ENCODE data around the gene MRPL30.
"Not testable (repeated sequence)": the region's sequence is repeated elsewhere in the genome, so short reads cannot be mapped to it uniquely, and the experiment has no call there.

Gene MRPL30

GRCh38 chr2:99187011-99187410 lies 6.0 kb downstream of the MRPL30 start:
- H3K4me1 ChIP-seq (ENCODE audit: insufficient read depth, insufficient read length) = no peaks in the 10 kb centered on the region
- H3K4me3 ChIP-seq (ENCODE audit: insufficient read length, low read depth) = no peak overlapping the region
- TF ChIP-seq SUZ12 (IDR thresholded peaks at IDR 0.05; ENCODE audit: extremely low read depth, insufficient read depth, insufficient read length) = no peak
- no peak for TF ChIP-seq ZNF274 (IDR thresholded peaks at IDR 0.05; ENCODE audit: low read depth, low read length)
- DNase-seq (ENCODE audit: low read depth, low spot score) = no peak
- H3K27me3 ChIP-seq (ENCODE audit: insufficient read depth, insufficient read length) = no peaks in the 10 kb centered on the region
- peaks cover 57% of the 10 kb centered on the region for H3K36me3 ChIP-seq (ENCODE audit: insufficient read depth, insufficient read length, low read length)
- no peaks in the 10 kb centered on the region for H3K9me3 ChIP-seq (ENCODE audit: insufficient read depth, low read length)
- no peak overlapping the region for H3K9ac ChIP-seq (ENCODE audit: insufficient read length, low read depth)

DNA sequence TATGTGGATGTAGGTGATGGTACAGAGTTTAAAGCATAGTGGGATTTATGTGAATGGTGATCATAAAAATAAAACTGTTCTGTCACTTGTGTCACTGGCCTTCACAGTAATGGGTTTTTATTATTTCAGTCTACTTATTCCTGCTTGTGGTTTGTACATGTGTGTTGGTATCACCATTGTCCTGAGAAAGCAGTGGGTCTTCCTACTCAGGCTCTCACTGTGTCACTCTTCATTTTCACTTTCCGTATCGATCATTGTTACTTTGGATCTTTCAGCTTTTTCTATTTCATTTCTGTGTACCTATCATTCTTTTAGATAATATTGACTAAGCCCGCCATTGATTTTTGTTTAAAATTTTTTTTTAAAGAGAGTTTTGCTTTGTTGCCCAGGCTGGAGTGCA lies 7.4 kb downstream of the MRPL30 start:
- H3K9ac ChIP-seq (ENCODE audit: insufficient read length, low read depth) = no peak overlapping the region
- H3K27me3 ChIP-seq (ENCODE audit: insufficient read depth, insufficient read length) = no peaks in the 10 kb centered on the region
- no peak overlapping the region for H3K4me3 ChIP-seq (ENCODE audit: insufficient read length, low read depth)
- TF ChIP-seq YY1 (IDR thresholded peaks at IDR 0.05; ENCODE audit: insufficient read depth, insufficient read length) (no peak), SUZ12 (IDR thresholded peaks at IDR 0.05; ENCODE audit: extremely low read depth, insufficient read depth, insufficient read length) (no peak), ZNF274 (IDR thresholded peaks at IDR 0.05; ENCODE audit: low read depth, low read length) (no peak)
- no peak for DNase-seq (ENCODE audit: low read depth, low spot score)
- H3K36me3 ChIP-seq (ENCODE audit: insufficient read depth, insufficient read length, low read length) = peaks cover 59% of the 10 kb centered on the region
- no peaks in the 10 kb centered on the region for H3K9me3 ChIP-seq (ENCODE audit: insufficient read depth, low read length)
- no peaks in the 10 kb centered on the region for H3K4me1 ChIP-seq (ENCODE audit: insufficient read depth, insufficient read length)

DNA sequence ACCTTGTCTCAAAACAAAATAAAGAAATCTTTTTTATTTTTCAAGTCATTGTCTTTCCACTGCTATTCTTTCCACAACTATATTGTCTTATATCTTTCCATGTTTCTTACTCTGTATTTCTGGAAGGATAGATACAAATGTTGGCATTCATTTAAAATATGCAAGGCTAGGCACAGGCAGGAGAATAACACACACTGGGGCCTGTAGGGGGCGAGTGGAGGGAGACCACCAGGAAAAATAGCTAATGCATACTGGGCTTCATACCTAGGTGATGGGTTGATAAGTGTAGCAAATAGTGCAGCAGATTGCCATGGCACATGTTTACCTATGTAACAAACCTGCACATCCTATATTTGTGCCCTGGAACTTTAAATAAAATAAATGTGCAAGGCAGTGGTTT lies 9.6 kb downstream of the MRPL30 start:
- no peak overlapping the region for H3K4me3 ChIP-seq (ENCODE audit: insufficient read length, low read depth)
- no peak overlapping the region for H3K9ac ChIP-seq (ENCODE audit: insufficient read length, low read depth)
- no peaks in the 10 kb centered on the region for H3K27me3 ChIP-seq (ENCODE audit: insufficient read depth, insufficient read length)
- peaks cover 69% of the 10 kb centered on the region for H3K36me3 ChIP-seq (ENCODE audit: insufficient read depth, insufficient read length, low read length)
- TF ChIP-seq YY1 (IDR thresholded peaks at IDR 0.05; ENCODE audit: insufficient read depth, insufficient read length) = no peak
- no peak for TF ChIP-seq ZNF274 (IDR thresholded peaks at IDR 0.05; ENCODE audit: low read depth, low read length)
- no peak for TF ChIP-seq SUZ12 (IDR thresholded peaks at IDR 0.05; ENCODE audit: extremely low read depth, insufficient read depth, insufficient read length)
- no peaks in the 10 kb centered on the region for H3K9me3 ChIP-seq (ENCODE audit: insufficient read depth, low read length)
- no peaks in the 10 kb centered on the region for H3K4me1 ChIP-seq (ENCODE audit: insufficient read depth, insufficient read length)
- DNase-seq (ENCODE audit: low read depth, low spot score) = no peak

DNA sequence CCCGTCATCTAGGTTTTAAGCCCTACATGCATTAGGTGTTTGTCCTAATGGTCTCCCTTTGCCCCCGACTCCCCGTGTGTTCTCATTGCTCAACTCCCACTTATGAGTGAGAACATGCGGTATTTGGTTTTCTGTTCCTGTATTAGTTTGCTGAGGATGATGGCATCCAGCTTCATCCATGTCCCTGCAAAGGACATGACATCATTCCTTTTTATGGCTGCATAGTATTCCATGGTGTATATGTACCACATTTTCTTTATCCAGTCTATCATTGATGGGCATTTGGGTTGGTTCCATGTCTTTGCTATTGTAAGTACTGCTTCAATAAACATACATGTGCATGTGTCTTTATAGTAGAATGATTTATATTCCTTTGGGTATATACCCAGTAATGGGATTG lies 11.4 kb downstream of the MRPL30 start:
- not testable (repeated sequence) for H3K27me3 ChIP-seq (ENCODE audit: insufficient read depth, insufficient read length); DNase-seq (ENCODE audit: low read depth, low spot score); H3K4me3 ChIP-seq (ENCODE audit: insufficient read length, low read depth); H3K4me1 ChIP-seq (ENCODE audit: insufficient read depth, insufficient read length); H3K9me3 ChIP-seq (ENCODE audit: insufficient read depth, low read length); H3K9ac ChIP-seq (ENCODE audit: insufficient read length, low read depth)
- H3K36me3 ChIP-seq (ENCODE audit: insufficient read depth, insufficient read length, low read length) = peaks cover 74% of the 10 kb centered on the region

- Histone ChIP-seq H3K36me3 (ENCODE audit: insufficient read depth, insufficient read length, low read length) (peaks cover 72% of the 10 kb centered on the region), H3K27me3 (ENCODE audit: insufficient read depth, insufficient read length) (no peaks in the 10 kb centered on the region), H3K9ac (ENCODE audit: insufficient read length, low read depth) (no peak overlapping the region), H3K4me1 (ENCODE audit: insufficient read depth, insufficient read length) (no peaks in the 10 kb centered on the region), H3K4me3 (ENCODE audit: insufficient read length, low read depth) (no peak overlapping the region), H3K9me3 (ENCODE audit: insufficient read depth, low read length) (peaks cover 3% of the 10 kb centered on the region; the same call in 1 of the 2 replicates)
- DNase-seq (ENCODE audit: low read depth, low spot score) = no peak
- TF ChIP-seq ZNF274 (IDR thresholded peaks at IDR 0.05; ENCODE audit: low read depth, low read length) = no peak
- TF ChIP-seq YY1 (IDR thresholded peaks at IDR 0.05; ENCODE audit: insufficient read depth, insufficient read length) = no peak
- no peak for TF ChIP-seq SUZ12 (IDR thresholded peaks at IDR 0.05; ENCODE audit: extremely low read depth, insufficient read depth, insufficient read length)
These were observed 17.3 kb downstream of the MRPL30 start for GRCh38 chr2:99198103-99198841.

DNA sequence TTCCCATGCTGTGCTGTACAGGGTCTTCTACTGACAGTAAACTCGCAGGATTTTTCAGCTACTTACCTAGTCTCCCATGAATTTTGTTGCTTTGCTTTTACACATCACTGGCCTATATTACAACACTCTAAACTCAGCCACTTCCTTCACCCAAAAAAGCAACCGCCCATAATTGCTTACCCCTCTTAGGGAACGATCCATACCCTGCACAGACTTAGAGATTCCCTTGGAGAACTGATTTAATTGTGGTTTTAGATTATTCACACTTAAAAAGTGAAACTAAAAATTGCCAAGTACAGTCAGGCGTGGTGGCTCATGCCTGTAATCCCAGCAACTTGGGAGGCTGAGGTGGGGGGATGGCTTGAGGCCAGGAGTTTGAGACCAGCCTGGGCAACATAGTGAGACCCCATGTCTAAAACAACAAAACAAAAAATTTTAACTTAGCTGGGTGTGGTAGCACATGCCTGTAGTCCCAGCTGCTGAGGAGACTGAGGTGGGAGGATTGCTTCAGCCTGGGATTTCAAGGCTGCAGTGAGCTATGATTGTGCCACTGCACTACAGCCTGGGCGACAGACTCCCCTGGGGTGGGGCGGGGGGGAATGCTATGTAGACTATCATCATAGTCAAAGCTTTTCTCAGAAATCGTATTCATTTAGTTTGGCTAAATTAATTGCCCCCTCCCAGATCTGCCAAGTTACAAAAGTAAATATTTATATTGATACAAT lies 19.3 kb downstream of the MRPL30 start:
- Histone ChIP-seq H3K9me3 (ENCODE audit: insufficient read depth, low read length) (peaks cover 21% of the 10 kb centered on the region), H3K36me3 (ENCODE audit: insufficient read depth, insufficient read length, low read length) (peaks cover 58% of the 10 kb centered on the region), H3K4me1 (ENCODE audit: insufficient read depth, insufficient read length) (no peaks in the 10 kb centered on the region), H3K4me3 (ENCODE audit: insufficient read length, low read depth) (no peak overlapping the region), H3K27me3 (ENCODE audit: insufficient read depth, insufficient read length) (no peaks in the 10 kb centered on the region), H3K9ac (ENCODE audit: insufficient read length, low read depth) (no peak overlapping the region)
- DNase-seq (ENCODE audit: low read depth, low spot score) = no peak
- TF ChIP-seq YY1 (IDR thresholded peaks at IDR 0.05; ENCODE audit: insufficient read depth, insufficient read length) (no peak), ZNF274 (IDR thresholded peaks at IDR 0.05; ENCODE audit: low read depth, low read length) (no peak), SUZ12 (IDR thresholded peaks at IDR 0.05; ENCODE audit: extremely low read depth, insufficient read depth, insufficient read length) (no peak)

- Histone ChIP-seq H3K27me3 (ENCODE audit: insufficient read depth, insufficient read length) (no peaks in the 10 kb centered on the region), H3K4me3 (ENCODE audit: insufficient read length, low read depth) (no peak overlapping the region), H3K36me3 (ENCODE audit: insufficient read depth, insufficient read length, low read length) (peaks cover 39% of the 10 kb centered on the region), H3K9me3 (ENCODE audit: insufficient read depth, low read length) (peaks cover 38% of the 10 kb centered on the region), H3K9ac (ENCODE audit: insufficient read length, low read depth) (no peak overlapping the region), H3K4me1 (ENCODE audit: insufficient read depth, insufficient read length) (no peaks in the 10 kb centered on the region)
- TF ChIP-seq SUZ12 (IDR thresholded peaks at IDR 0.05; ENCODE audit: extremely low read depth, insufficient read depth, insufficient read length) (no peak), ZNF274 (IDR thresholded peaks at IDR 0.05; ENCODE audit: low read depth, low read length) (no peak), YY1 (IDR thresholded peaks at IDR 0.05; ENCODE audit: insufficient read depth, insufficient read length) (no peak)
- DNase-seq (ENCODE audit: low read depth, low spot score) = no peak
These were observed 21.1 kb downstream of the MRPL30 start for GRCh38 chr2:99201959-99202678.

Measured in NT2/D1 (cell line).